Measurements from ENCODE around the gene OLFML2A.

OLFML2A gene

GRCh38 chr9:124800306-124801259 lies 23.6 kb downstream of the OLFML2A start:
- H2AFZ ChIP-seq (ENCODE audit: low read depth, low read length): no peak overlapping the region
- no peak overlapping the region for H2BK12ac ChIP-seq (ENCODE audit: low read length in 2 of 2)

GRCh38 chr9:124801356-124801755 lies 24.4 kb downstream of the OLFML2A start:
- Histone ChIP-seq H3K4me3 (ENCODE audit: insufficient read depth in 1 of 2, low read depth in 1 of 2, low read length in 2 of 2) (no peak overlapping the region), H3K4me1 (ENCODE audit: control insufficient read depth, insufficient read depth, low read depth, low read length) (peaks cover 6% of the 10 kb centered on the region), H3K23ac (ENCODE audit: low read length in 2 of 2) (no peak overlapping the region), H3K27ac (ENCODE audit: low read length, poor library complexity, severe bottlenecking) (no peak overlapping the region), H2BK12ac (ENCODE audit: low read length in 2 of 2) (no peak overlapping the region), H3K4me2 (ENCODE audit: low read length, poor library complexity, severe bottlenecking) (no peak overlapping the region), H3K4ac (ENCODE audit: low read depth in 1 of 2, low read length in 2 of 2) (no peak overlapping the region), H2BK120ac (ENCODE audit: low read depth, low read length) (no peak overlapping the region), H3K9me3 (ENCODE audit: control insufficient read depth, low read length) (no peaks in the 10 kb centered on the region), H3K9ac (ENCODE audit: low read length) (no peak overlapping the region), H3K18ac (ENCODE audit: low read depth in 1 of 2, low read length in 2 of 2) (no peak overlapping the region), H3K14ac (ENCODE audit: low read length in 2 of 2) (no peak overlapping the region), H4K91ac (ENCODE audit: low read length) (no peak overlapping the region), H2AFZ (ENCODE audit: low read depth, low read length) (no peak overlapping the region), H3K36me3 (ENCODE audit: control insufficient read depth in 1 of 2, insufficient read depth in 2 of 2, low read depth in 1 of 2, low read length in 2 of 2) (peaks cover 19 to 34% of the 10 kb centered on the region in 2 experiments), H2BK15ac (ENCODE audit: low read depth, poor library complexity, severe bottlenecking) (no peak overlapping the region), H4K8ac (ENCODE audit: low read length) (no peak overlapping the region), H2BK5ac (ENCODE audit: low read depth, low read length, poor library complexity, severe bottlenecking) (no peak overlapping the region), H2AK5ac (ENCODE audit: low read length, severe bottlenecking) (no peak overlapping the region), H3K79me1 (replicated peaks; ENCODE audit: low read length, poor library complexity, severe bottlenecking) (no peaks in the 10 kb centered on the region), H3K27me3 (ENCODE audit: control insufficient read depth in 1 of 2, insufficient read depth in 1 of 2, low read length in 2 of 2) (no peaks in the 10 kb centered on the region)
- over 99% methylated on average over 6 of the region's 6 CpGs for WGBS
- no peak for DNase-seq

More at GRCh38 chr9:124800306-124801259, 23.6 kb downstream of the OLFML2A start:
- H3K9me3 ChIP-seq (ENCODE audit: control insufficient read depth, low read length): no peaks in the 10 kb centered on the region
- H4K91ac ChIP-seq (ENCODE audit: low read length): no peak overlapping the region
- no peak overlapping the region for H2AK5ac ChIP-seq (ENCODE audit: low read length, severe bottlenecking)
- H3K4me3 ChIP-seq (ENCODE audit: insufficient read depth in 1 of 2, low read depth in 1 of 2, low read length in 2 of 2): no peak overlapping the region
- H2BK15ac ChIP-seq (ENCODE audit: low read depth, poor library complexity, severe bottlenecking): no peak overlapping the region
- peaks cover 19 to 34% of the 10 kb centered on the region in 2 experiments for H3K36me3 ChIP-seq (ENCODE audit: control insufficient read depth in 1 of 2, insufficient read depth in 2 of 2, low read depth in 1 of 2, low read length in 2 of 2)
- no peak overlapping the region for H2BK120ac ChIP-seq (ENCODE audit: low read depth, low read length)
- WGBS: 85% methylated on average over 15 of the region's 15 CpGs
- no peak overlapping the region for H3K4me2 ChIP-seq (ENCODE audit: low read length, poor library complexity, severe bottlenecking)
- no peaks in the 10 kb centered on the region for H3K79me1 ChIP-seq (replicated peaks; ENCODE audit: low read length, poor library complexity, severe bottlenecking)
- no peak overlapping the region for H2BK5ac ChIP-seq (ENCODE audit: low read depth, low read length, poor library complexity, severe bottlenecking)
- H3K4me1 ChIP-seq (ENCODE audit: control insufficient read depth, insufficient read depth, low read depth, low read length): peaks cover 12% of the 10 kb centered on the region
- H3K27ac ChIP-seq (ENCODE audit: low read length, poor library complexity, severe bottlenecking): no peak overlapping the region
- DNase-seq: no peak
- no peak overlapping the region for H3K14ac ChIP-seq (ENCODE audit: low read length in 2 of 2)
- no peak overlapping the region for H3K23ac ChIP-seq (ENCODE audit: low read length in 2 of 2)
- H3K9ac ChIP-seq (ENCODE audit: low read length): no peak overlapping the region
- no peaks in the 10 kb centered on the region for H3K27me3 ChIP-seq (ENCODE audit: control insufficient read depth in 1 of 2, insufficient read depth in 1 of 2, low read length in 2 of 2)
- no peak overlapping the region for H4K8ac ChIP-seq (ENCODE audit: low read length)
- no peak overlapping the region for H3K18ac ChIP-seq (ENCODE audit: low read depth in 1 of 2, low read length in 2 of 2)
- no peak overlapping the region for H3K4ac ChIP-seq (ENCODE audit: low read depth in 1 of 2, low read length in 2 of 2)

GRCh38 chr9:124802426-124802825 lies 25.5 kb downstream of the OLFML2A start:
- Histone ChIP-seq H2BK15ac (ENCODE audit: low read depth, poor library complexity, severe bottlenecking) (no peak overlapping the region), H3K9me3 (ENCODE audit: control insufficient read depth, low read length) (no peaks in the 10 kb centered on the region), H3K79me1 (replicated peaks; ENCODE audit: low read length, poor library complexity, severe bottlenecking) (no peaks in the 10 kb centered on the region), H3K4me1 (ENCODE audit: control insufficient read depth, insufficient read depth, low read depth, low read length) (peaks cover 6% of the 10 kb centered on the region), H3K18ac (ENCODE audit: low read depth in 1 of 2, low read length in 2 of 2) (no peak overlapping the region), H4K91ac (ENCODE audit: low read length) (no peak overlapping the region), H3K4me3 (ENCODE audit: insufficient read depth in 1 of 2, low read depth in 1 of 2, low read length in 2 of 2) (no peak overlapping the region), H2BK5ac (ENCODE audit: low read depth, low read length, poor library complexity, severe bottlenecking) (no peak overlapping the region), H2AK5ac (ENCODE audit: low read length, severe bottlenecking) (no peak overlapping the region), H3K27ac (ENCODE audit: low read length, poor library complexity, severe bottlenecking) (no peak overlapping the region), H3K27me3 (ENCODE audit: control insufficient read depth in 1 of 2, insufficient read depth in 1 of 2, low read length in 2 of 2) (no peaks in the 10 kb centered on the region), H3K36me3 (ENCODE audit: control insufficient read depth in 1 of 2, insufficient read depth in 2 of 2, low read depth in 1 of 2, low read length in 2 of 2) (peaks cover 19 to 34% of the 10 kb centered on the region in 2 experiments), H3K4me2 (ENCODE audit: low read length, poor library complexity, severe bottlenecking) (no peak overlapping the region), H3K4ac (ENCODE audit: low read depth in 1 of 2, low read length in 2 of 2) (no peak overlapping the region), H2BK120ac (ENCODE audit: low read depth, low read length) (no peak overlapping the region), H2AFZ (ENCODE audit: low read depth, low read length) (no peak overlapping the region), H3K23ac (ENCODE audit: low read length in 2 of 2) (no peak overlapping the region), H4K8ac (ENCODE audit: low read length) (no peak overlapping the region), H2BK12ac (ENCODE audit: low read length in 2 of 2) (no peak overlapping the region), H3K9ac (ENCODE audit: low read length) (no peak overlapping the region), H3K14ac (ENCODE audit: low read length in 2 of 2) (no peak overlapping the region)
- no peak for DNase-seq
- 79% methylated on average over 3 of the region's 3 CpGs for WGBS

GRCh38 chr9:124803911-124804310 lies 27.0 kb downstream of the OLFML2A start:
- Histone ChIP-seq H4K8ac (ENCODE audit: low read length) (no peak overlapping the region), H3K14ac (ENCODE audit: low read length in 2 of 2) (no peak overlapping the region), H2BK5ac (ENCODE audit: low read depth, low read length, poor library complexity, severe bottlenecking) (no peak overlapping the region), H2BK12ac (ENCODE audit: low read length in 2 of 2) (no peak overlapping the region), H2BK15ac (ENCODE audit: low read depth, poor library complexity, severe bottlenecking) (no peak overlapping the region), H2AK5ac (ENCODE audit: low read length, severe bottlenecking) (no peak overlapping the region), H3K4me1 (ENCODE audit: control insufficient read depth, insufficient read depth, low read depth, low read length) (peaks cover 6% of the 10 kb centered on the region), H3K79me1 (replicated peaks; ENCODE audit: low read length, poor library complexity, severe bottlenecking) (no peaks in the 10 kb centered on the region), H3K18ac (ENCODE audit: low read depth in 1 of 2, low read length in 2 of 2) (no peak overlapping the region), H3K4me3 (ENCODE audit: insufficient read depth in 1 of 2, low read depth in 1 of 2, low read length in 2 of 2) (no peak overlapping the region), H3K4me2 (ENCODE audit: low read length, poor library complexity, severe bottlenecking) (no peak overlapping the region), H3K36me3 (ENCODE audit: control insufficient read depth in 1 of 2, insufficient read depth in 2 of 2, low read depth in 1 of 2, low read length in 2 of 2) (peaks cover 22 to 36% of the 10 kb centered on the region in 2 experiments), H3K9ac (ENCODE audit: low read length) (no peak overlapping the region), H3K27ac (ENCODE audit: low read length, poor library complexity, severe bottlenecking) (no peak overlapping the region), H2AFZ (ENCODE audit: low read depth, low read length) (no peak overlapping the region), H3K23ac (ENCODE audit: low read length in 2 of 2) (no peak overlapping the region), H3K4ac (ENCODE audit: low read depth in 1 of 2, low read length in 2 of 2) (no peak overlapping the region), H3K27me3 (ENCODE audit: control insufficient read depth in 1 of 2, insufficient read depth in 1 of 2, low read length in 2 of 2) (no peaks in the 10 kb centered on the region), H3K9me3 (ENCODE audit: control insufficient read depth, low read length) (no peaks in the 10 kb centered on the region), H4K91ac (ENCODE audit: low read length) (no peak overlapping the region), H2BK120ac (ENCODE audit: low read depth, low read length) (no peak overlapping the region)
- 92% methylated on average over 8 of the region's 8 CpGs for WGBS
- DNase-seq: no peak
